ENCODE data around the gene KCNC2.

Gene KCNC2

GRCh38 chr12:75162845-75163244 is 46.8 kb downstream of the KCNC2 start:
- in situ Hi-C loops (cut with MboI; ENCODE audit: low sequenced_read_pairs), result no loop called here

DNA sequence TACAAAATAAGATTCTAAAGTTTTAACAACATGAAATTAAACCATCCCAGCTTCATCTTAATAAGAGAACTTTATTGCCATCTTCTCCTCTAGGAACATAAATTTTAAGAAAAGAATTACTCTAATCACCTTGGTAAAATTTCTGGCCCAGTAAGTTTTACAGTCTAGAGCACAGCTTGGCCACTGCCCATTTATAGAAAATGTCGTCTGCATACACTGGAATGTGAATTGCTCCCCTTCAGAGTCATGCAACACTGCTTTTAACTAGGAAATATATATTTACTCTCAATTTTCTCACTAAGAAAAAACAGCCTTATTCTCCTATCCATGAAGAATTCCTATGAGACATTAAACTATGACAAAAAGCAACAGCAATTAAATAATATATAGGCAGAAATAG is 48.2 kb downstream of the KCNC2 start:
- in situ Hi-C loops (cut with MboI; ENCODE audit: low sequenced_read_pairs), result no loop called here

- in situ Hi-C loops (cut with MboI; ENCODE audit: low sequenced_read_pairs), result no loop called here
Measured at GRCh38 chr12:75157385-75157784, 52.3 kb downstream of the KCNC2 start.

- in situ Hi-C loops (cut with MboI; ENCODE audit: low sequenced_read_pairs), result no loop called here
Measured at GRCh38 chr12:75155962-75156361, 53.7 kb downstream of the KCNC2 start.

DNA sequence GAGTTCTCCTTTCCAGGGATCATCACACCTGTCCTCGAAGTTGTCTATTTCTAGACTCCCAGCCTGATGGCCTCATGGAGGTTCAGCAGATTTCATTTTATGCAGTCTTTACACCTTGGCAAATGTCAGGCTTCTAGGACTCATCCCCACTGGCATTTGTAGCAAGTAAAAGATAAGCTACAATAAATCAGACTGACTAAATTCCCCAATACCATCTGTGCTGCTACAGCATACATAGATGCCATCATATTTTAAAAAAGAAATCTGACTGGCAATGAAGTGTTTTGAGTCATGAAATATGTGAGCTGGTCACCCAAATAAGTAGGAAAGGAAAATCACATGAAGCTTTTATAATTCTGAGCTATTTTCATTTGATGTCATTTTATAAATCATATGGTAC is 55.3 kb downstream of the KCNC2 start:
- in situ Hi-C loops (cut with MboI; ENCODE audit: low sequenced_read_pairs), result no loop called here

DNA sequence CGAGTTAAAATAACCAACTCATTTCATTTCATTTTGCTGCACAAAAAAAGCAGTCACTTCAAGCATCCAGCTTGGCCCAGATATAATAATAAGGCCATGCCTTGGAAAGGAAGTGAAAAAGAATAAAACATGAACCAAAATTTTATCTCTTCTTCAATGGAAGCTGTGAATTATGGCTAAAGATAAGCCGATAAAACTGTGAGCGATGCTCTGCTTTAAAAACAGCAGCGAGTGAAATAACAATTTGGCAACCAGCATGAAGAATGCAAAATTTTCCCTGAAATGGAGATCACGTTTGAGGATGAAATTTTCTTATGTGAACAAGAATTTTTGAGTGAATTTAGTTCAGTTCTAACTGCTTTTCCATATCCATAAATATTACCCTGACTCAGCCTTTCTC is 70.4 kb downstream of the KCNC2 start:
- in situ Hi-C loops (cut with MboI; ENCODE audit: low sequenced_read_pairs), result no loop called here

- in situ Hi-C loops (cut with MboI; ENCODE audit: low sequenced_read_pairs), result no loop called here
Measured at GRCh38 chr12:75137896-75138295, 71.7 kb downstream of the KCNC2 start.

DNA sequence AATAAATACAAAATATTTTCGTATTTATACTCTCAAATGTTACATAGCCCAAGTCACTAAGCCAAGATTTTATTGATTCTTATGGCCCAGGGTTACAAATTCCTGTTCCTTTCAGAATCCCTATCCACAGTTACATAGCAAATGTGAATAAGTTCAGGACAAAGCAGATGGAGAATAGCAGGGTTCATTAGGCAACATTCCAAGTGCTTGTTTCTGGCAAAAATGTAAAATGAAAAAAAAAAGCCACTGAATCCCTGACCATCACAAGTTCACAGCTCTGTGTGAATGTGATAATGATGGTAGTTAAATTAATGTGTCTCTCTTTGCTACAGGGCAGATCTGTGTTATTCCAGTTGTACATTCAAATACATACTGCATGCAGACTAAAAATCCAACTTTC is 74.6 kb downstream of the KCNC2 start:
- in situ Hi-C loops (cut with MboI; ENCODE audit: low sequenced_read_pairs), result no loop called here

DNA sequence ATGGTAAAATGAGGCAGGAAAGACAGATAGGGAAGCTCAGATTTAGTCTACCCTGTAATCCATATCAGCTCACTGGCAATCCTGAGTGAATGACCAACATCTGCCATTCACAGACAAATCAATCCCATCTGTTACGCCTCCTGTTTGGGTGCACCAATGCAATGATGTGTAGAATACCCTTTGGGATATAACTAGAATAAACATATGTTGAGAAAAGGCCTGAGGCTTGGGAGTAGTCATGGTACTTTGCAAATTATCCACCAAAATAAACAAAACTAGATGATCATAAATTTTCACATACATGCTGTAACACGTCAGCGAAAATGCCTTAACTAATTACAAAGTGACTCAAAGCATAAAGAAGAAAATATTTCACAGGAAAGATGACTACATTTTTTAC is 78.8 kb downstream of the KCNC2 start:
- in situ Hi-C loops (cut with MboI; ENCODE audit: low sequenced_read_pairs), result no loop called here

DNA sequence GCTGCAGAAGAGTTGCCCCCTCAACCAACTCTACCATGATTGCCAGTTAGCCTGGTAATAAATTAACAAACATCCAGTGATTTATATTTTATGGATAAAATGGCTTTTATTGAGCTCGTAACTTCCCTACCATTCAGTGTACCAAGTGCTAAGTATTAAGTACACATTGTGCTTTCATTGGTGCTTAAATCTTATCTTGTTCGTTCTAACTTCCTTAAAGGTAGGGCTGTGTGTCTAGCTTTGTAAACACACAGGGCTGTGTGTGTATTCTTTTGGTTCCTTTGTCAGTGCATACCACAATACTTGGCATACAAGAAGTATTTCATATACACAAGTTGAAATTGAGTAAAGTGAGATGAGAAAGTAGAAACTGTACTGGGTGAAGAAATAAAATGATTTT is 80.4 kb downstream of the KCNC2 start:
- in situ Hi-C loops (cut with MboI; ENCODE audit: low sequenced_read_pairs), result no loop called here

- in situ Hi-C loops (cut with MboI; ENCODE audit: low sequenced_read_pairs), result no loop called here
Measured at GRCh38 chr12:75121036-75121705, 88.5 kb downstream of the KCNC2 start.

DNA sequence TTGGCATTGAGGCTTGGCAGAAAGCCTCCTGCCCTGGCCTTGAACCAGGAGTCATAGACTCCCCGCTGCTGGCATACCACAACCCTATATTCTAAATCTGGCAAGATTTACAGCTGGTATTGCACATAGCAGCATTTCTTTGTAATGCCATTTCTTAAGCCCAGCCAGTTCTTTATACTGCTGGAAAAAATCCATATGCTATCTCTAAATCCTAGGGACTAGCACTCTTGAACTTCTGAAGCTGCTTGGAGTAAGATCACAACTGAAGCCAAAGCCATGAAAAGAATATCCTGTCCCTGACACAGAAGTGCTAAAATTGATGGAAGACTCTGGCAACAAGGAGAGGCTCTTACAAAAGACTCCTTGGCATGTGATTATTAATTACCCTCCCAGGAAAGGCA is 89.3 kb downstream of the KCNC2 start:
- in situ Hi-C loops (cut with MboI; ENCODE audit: low sequenced_read_pairs), result no loop called here

DNA sequence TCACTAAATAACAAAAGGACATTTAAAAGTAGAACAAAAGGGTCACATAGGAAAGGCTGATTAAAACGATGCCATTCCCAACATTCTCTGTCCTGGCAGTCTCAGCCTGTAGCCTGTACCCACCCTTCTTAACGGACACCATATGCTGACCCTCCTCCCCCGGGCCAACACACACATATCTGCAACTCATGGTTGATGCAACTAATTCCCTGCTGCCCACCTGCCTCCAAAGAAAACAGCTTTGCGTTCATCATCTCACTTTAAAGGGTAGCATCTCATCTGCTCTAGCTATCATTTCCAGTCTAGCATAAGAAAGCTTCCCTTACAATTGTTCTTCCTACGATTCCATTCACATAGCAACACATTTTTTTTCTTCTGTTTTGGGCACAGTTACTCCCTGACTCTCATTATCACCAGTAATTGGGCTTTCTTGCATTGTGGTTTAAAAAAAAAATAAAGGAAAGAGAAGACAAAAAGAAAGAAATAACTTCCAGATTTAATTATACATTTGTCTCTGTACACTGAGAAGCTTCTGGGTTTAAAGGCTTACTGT is 92.9 kb downstream of the KCNC2 start:
- in situ Hi-C loops (cut with MboI; ENCODE audit: low sequenced_read_pairs), result no loop called here

- in situ Hi-C loops (cut with MboI; ENCODE audit: low sequenced_read_pairs), result no loop called here
Measured at GRCh38 chr12:75115748-75116147, 93.9 kb downstream of the KCNC2 start.

- in situ Hi-C loops (cut with MboI; ENCODE audit: low sequenced_read_pairs), result no loop called here
Measured at GRCh38 chr12:75103822-75104221, 105.8 kb downstream of the KCNC2 start.

- in situ Hi-C loops (cut with MboI; ENCODE audit: low sequenced_read_pairs), result no loop called here
Measured at GRCh38 chr12:75101781-75102180, 107.9 kb downstream of the KCNC2 start.

- in situ Hi-C loops (cut with MboI; ENCODE audit: low sequenced_read_pairs), result no loop called here
Measured at GRCh38 chr12:75099210-75099609, 110.4 kb downstream of the KCNC2 start.

GRCh38 chr12:75097003-75097402 is 112.6 kb downstream of the KCNC2 start:
- in situ Hi-C loops (cut with MboI; ENCODE audit: low sequenced_read_pairs), result no loop called here

GRCh38 chr12:75087654-75088053 is 122.0 kb downstream of the KCNC2 start:
- in situ Hi-C loops (cut with MboI; ENCODE audit: low sequenced_read_pairs), result no loop called here

- in situ Hi-C loops (cut with MboI; ENCODE audit: low sequenced_read_pairs), result no loop called here
Measured at GRCh38 chr12:75086091-75087038, 123.3 kb downstream of the KCNC2 start.

DNA sequence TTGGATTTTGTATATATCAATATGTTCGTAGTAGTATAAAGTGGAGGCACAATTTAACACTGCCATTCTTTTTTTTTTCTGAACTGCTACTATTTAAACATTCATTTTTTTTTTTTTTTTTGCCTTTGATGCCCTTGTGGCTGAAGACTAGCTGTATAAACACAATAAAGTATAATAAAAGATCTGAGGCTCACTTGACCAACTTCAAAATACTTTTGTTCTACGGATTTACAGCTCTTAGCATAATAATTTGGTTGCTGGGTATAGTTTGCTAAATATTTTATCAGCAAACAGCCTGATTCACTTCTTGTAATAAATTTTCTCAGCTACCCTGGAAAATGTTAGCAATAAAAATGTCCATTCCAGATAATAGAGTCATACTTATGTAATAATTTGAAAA is 128.3 kb downstream of the KCNC2 start:
- in situ Hi-C loops (cut with MboI; ENCODE audit: low sequenced_read_pairs), result no loop called here

DNA sequence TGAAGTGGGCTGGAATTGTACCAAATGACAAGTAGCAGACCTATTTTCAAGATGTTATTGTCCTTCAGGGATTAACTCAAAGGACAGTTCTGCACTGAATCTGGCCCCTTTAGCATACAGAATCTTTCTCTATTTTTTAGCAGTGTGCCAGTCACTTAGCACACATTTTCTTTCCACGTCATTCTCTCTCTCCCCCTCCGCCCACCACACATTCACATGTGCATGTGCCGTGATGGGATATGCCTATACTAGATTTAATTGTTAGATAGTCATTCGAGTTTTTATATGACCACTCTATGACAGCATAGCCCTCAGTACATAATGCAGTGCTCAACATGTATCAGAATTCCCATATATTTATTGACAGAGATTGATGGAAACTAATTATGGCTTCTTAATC is 129.1 kb downstream of the KCNC2 start:
- in situ Hi-C loops (cut with MboI; ENCODE audit: low sequenced_read_pairs), result no loop called here
